Gastroesophageal sphincter (tissue), 3 donors: ENCODE measurements around the gene EVI5L.

ENCODE experiments used
- CTCF ChIP-seq, 4 experiments: fragments of 200-600 bp in 2 of 4; fragments of 450-650 bp in 2 of 4; sonication (generic) in 1 of 4; IDR thresholded peaks; one replicate each; pipeline ENCODE4 v1.5.1; 2017 to 2019; ENCODE audit warnings: antibody characterized with exemption in 4 of 4, mild to moderate bottlenecking in 2 of 4, moderate library complexity in 2 of 4
- EP300 ChIP-seq: sonication (generic); formaldehyde crosslinking; IDR thresholded peaks from one replicate; pipeline ENCODE4 v1.6.1; 2017; ENCODE audit warnings: antibody characterized with exemption, mild to moderate bottlenecking
- POLR2A ChIP-seq, 2 donors: fragments of 450-650 bp; IDR thresholded peaks; one replicate each; pipeline ENCODE4 v1.6.1; 2017; ENCODE audit warnings: antibody characterized with exemption in 2 of 2, mild to moderate bottlenecking in 2 of 2, moderate library complexity in 1 of 2
- POLR2AphosphoS5 ChIP-seq: sonication (generic); formaldehyde crosslinking; IDR thresholded peaks from one replicate; pipeline ENCODE4 v1.6.1; 2017; ENCODE audit warnings: antibody characterized with exemption

GRCh38 chr19:7788178-7788932 is 41.7 kb upstream of the EVI5L start:
- TF ChIP-seq CTCF (IDR thresholded peaks at IDR 0.05) (no peak), POLR2A (IDR thresholded peaks at IDR 0.05) (no peak), POLR2AphosphoS5 (no peak), EP300 (no peak)
